C4-2B (cell line): Measurements from ENCODE around the gene SCG3.

Experiments used
- H3K27ac ChIP-seq: fragments of 450-650 bp; 2 replicates; pipeline ENCODE4 v1.5.1; 2017
- CTCF ChIP-seq: fragments of 450-650 bp; conservative IDR thresholded peaks from 2 replicates; pipeline ENCODE4 v1.5.1; 2017; ENCODE audit warnings: mild to moderate bottlenecking
- ZFX ChIP-seq: fragments of 450-650 bp; IDR thresholded peaks from 2 replicates; pipeline ENCODE4 v1.6.1; 2017

Gene SCG3

GRCh38 chr15:51688863-51689262, 7.6 kb downstream of the SCG3 start:
- no peak overlapping the region for H3K27ac ChIP-seq
- TF ChIP-seq ZFX (no peak), CTCF (peak; percentile 16; the same call in 1 of the 2 replicates)

- H3K27ac ChIP-seq, result no peak overlapping the region
- TF ChIP-seq CTCF, result no peak
- TF ChIP-seq ZFX, result no peak
These were observed 10.9 kb downstream of the SCG3 start for GRCh38 chr15:51692154-51692553.

- TF ChIP-seq ZFX (no peak), CTCF (no peak)
- no peak overlapping the region for H3K27ac ChIP-seq
These were observed 15.3 kb downstream of the SCG3 start for GRCh38 chr15:51696566-51696965.

GRCh38 chr15:51697163-51697562, 15.9 kb downstream of the SCG3 start:
- TF ChIP-seq CTCF, result no peak
- TF ChIP-seq ZFX, result no peak
- no peak overlapping the region for H3K27ac ChIP-seq

- TF ChIP-seq CTCF (no peak), ZFX (no peak)
- no peak overlapping the region for H3K27ac ChIP-seq
These were observed 18.1 kb downstream of the SCG3 start for GRCh38 chr15:51699373-51699772.

GRCh38 chr15:51702710-51703109, 21.4 kb downstream of the SCG3 start:
- TF ChIP-seq CTCF (no peak), ZFX (no peak)
- H3K27ac ChIP-seq, result no peak overlapping the region

GRCh38 chr15:51706291-51706690, 25.0 kb downstream of the SCG3 start:
- no peak overlapping the region for H3K27ac ChIP-seq
- no peak for TF ChIP-seq ZFX
- TF ChIP-seq CTCF, result no peak
